Activated effector memory CD4-positive, alpha-beta T cell treated with Interleukin-2 at 50 U/mL for 16 hours (primary cell): ENCODE results near the gene PPP2R2D.
"Not testable (repeated sequence)": the region's sequence is repeated elsewhere in the genome, so short reads cannot be mapped to it uniquely, and the experiment has no call there.

ENCODE experiments used
- DNase-seq: peaks from one replicate; pipeline ENCODE4 v3.0.0-alpha.2; 2020

PPP2R2D gene

DNA sequence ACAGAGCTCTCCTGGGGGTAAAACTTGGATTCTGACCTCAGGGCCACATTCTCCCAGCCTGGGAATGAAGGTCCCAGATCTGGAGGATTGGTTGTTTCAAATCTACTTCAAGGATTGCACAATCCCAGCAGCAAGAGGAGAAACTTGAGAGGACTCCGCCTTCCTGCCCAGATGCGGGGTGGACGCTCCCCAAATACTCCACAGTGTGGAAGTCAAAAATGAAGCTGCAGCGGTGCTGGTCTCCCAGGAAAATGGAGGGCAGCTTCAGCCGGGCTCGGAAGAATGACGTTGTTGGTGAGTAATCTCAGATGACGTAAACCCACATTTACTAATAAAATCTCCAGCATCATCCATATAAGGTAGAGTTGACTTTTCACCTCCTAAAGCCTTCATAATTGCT is 31.5 kb upstream of the PPP2R2D start:
- no peak for DNase-seq

- DNase-seq: no peak
Measured at GRCh38 chr10:131870411-131870810, 30.4 kb upstream of the PPP2R2D start.

GRCh38 chr10:131870831-131871672 is 29.8 kb upstream of the PPP2R2D start:
- no peak for DNase-seq

DNA sequence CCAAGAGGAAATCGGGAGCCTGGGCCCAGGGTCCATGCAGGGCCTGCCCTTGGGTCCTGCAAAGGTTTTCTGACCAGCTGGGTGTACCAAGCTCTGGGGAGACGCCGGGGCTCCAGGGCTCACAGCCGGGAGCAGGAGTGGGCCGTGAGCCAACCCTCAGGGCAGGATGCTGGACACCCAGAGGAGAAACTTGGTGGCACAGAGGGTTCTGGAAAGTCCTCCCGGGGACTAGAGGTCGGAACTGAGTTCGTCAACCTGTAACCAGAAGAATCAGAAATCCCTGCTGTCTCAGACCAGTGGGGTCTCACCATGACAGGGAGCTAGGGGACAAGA is 29.2 kb upstream of the PPP2R2D start:
- no peak for DNase-seq

GRCh38 chr10:131872011-131872826 is 28.6 kb upstream of the PPP2R2D start:
- DNase-seq: no peak

DNA sequence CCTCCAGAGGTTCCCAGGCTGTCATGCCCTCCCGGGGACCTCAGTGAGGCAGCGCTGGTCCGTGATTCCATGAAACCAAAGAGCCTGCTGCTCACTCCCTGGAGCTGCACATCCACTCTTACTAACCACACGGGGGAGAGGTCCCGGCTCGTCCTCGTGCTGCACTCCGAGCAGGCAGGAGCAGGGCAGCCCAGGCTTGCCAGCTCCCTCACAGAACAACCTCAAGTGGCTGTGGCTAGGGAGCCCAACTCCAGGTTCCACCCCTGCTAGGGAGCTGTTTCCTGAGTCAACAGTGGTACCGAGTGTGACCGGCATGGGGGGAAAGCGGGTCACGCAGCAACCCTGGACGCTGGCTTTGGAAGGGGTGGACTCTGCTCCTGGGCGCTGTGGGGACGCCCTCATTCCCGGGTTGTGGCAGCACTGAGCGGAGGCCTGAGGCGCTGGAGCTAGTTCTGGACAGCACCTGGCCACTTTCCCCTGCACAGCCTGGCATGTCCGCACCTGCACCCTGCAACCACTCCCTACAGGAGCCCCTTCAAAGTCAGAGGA is 27.9 kb upstream of the PPP2R2D start:
- DNase-seq: no peak

DNA sequence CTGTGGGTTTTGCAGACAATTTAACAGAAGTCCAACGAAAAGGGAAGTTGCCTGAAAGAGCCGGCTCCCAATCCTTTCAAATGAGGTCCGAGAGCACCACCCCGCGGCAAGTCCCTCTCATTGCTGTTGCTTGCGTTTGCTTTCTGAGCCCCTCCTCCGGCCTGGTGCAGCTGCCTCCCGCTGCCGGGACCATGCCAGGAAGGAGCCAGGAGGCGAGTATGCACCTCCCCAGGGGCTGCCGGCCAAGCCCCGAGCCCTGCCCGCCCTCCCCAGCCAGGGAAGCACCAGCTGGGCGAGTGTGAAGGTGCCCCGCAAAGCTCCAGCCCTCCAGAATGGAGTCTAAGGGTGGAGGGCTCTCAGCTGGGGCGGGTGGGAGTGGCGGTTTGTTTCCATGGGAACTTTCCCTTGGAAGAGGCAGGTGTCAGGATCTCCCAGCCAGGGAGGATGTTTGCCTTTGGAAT is 25.8 kb upstream of the PPP2R2D start:
- DNase-seq: peak; percentile 10

DNA sequence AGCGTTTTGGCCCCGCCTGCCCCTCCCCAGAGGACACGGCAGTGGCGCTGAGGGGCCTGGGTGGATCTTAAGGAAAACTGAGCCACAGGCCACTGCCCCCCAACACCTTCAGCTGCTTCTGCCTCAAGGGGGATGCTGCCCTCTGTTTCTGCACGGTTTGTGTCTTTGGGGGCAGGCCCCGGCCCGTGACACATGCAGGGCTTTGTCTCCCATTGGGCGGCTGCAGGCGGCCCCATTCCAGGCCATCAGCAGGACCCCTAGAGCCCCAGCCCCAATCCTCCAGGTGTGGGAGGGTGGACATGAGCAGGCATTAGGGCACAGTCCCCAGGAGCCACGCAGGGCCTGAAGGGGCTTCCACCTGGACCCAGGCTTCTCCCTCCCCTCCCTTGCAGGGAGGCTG is 25.3 kb upstream of the PPP2R2D start:
- DNase-seq: no peak

- DNase-seq: no peak
Measured at GRCh38 chr10:131876017-131876416, 24.8 kb upstream of the PPP2R2D start.

DNA sequence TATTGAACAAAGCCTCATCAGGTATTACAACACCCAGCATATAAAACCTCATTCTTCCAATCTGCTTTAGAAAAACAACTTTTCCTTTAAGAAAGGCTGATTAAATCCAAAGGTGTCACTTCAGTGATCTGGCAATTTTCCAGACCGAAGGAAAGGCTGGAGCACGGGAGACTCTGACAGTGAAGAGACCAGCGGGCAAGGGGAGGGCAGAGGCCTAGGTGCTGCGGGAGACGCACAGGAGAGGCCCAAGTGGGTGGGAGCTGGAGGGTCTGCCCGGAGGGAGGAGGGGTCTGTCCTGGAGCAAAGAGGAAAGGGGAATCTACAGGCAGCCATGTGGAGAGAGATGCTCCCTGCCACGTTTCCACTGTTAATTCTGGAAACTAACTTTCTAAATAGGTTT is 24.3 kb upstream of the PPP2R2D start:
- no peak for DNase-seq

DNA sequence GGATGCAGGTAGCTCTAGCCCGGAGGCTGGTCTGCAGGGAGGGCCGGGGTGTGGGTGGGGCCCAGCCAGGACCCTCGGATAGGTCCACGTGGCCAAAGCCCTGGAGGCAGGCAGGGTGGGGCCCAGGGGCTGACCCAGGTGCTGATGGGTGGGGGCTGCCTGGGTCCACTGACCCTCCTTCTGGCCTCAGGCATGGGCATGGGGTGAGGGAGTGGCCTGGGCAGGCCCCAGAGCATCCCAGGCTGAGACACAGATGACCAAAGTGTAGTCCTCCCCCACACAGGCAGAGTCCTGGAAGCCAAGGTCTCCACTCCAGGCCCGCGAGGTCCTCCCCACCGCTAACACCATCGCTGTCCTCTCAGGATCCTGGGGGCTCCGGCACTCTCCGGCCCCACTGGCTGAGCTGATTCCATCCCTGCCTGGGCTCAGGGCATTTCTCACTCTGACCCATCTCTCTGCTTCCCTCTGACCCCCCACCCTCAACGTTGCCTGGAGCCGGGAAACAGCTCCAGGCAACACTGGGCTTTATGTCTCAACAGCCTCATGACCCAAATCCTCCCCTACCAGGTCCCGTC is 20.7 kb upstream of the PPP2R2D start:
- DNase-seq: no peak

DNA sequence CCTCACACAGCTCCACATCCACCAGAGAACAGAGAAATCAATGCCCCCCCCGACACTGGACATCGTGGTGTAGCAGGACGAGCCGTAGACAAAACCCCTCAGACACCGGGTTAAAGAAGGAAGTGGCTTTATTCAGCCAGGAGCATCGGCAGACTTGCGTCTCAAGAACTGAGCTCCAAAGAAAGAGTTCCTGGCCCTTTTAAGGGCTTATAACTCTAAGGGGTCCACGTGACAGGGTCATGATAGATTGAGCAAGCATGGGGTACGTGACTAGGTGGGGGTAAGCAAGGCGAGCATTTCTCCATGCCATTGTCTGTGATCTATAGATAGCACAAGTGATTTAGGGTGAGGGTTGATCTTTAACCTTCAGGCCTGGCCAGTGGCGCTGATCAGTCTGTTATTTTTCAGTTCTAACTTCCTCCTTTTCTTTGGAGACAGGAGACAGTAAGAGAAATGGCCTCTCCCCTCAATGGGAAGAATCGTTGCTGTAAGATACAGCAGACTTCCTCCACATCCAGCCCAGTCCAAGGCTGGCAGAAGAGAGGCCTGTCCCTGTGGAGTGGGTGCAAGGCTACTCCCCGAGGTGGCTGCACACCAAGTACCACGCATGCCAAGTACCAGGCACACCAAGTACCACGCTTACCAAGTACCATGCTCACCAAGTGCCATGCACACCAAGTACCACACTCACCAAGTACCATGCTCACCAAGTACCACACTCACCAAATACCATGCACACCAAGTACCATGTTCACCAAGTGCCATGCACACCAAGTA is 19.5 kb upstream of the PPP2R2D start:
- DNase-seq: no peak

DNA sequence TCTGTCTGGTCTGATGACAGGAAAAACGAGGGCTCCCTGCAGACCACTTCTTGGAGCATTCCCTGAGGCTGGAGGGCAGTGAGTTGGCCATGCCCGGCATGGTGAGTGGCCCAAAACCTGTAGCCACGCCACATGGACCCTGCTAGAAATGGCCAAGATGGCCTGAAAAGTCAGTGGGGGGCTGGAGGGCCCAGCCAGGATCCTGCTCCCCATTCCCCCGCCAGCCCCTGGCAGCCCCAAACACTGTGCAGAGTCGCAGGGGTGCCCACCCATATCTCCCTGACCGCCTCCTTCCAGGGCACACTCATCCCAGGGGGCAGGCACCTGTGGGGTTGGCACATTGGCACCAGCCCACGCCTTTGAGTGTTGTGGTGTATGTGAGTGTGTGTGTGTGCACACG is 18.7 kb upstream of the PPP2R2D start:
- DNase-seq: no peak

- no peak for DNase-seq
Measured at GRCh38 chr10:131882590-131883451, 18.0 kb upstream of the PPP2R2D start.

DNA sequence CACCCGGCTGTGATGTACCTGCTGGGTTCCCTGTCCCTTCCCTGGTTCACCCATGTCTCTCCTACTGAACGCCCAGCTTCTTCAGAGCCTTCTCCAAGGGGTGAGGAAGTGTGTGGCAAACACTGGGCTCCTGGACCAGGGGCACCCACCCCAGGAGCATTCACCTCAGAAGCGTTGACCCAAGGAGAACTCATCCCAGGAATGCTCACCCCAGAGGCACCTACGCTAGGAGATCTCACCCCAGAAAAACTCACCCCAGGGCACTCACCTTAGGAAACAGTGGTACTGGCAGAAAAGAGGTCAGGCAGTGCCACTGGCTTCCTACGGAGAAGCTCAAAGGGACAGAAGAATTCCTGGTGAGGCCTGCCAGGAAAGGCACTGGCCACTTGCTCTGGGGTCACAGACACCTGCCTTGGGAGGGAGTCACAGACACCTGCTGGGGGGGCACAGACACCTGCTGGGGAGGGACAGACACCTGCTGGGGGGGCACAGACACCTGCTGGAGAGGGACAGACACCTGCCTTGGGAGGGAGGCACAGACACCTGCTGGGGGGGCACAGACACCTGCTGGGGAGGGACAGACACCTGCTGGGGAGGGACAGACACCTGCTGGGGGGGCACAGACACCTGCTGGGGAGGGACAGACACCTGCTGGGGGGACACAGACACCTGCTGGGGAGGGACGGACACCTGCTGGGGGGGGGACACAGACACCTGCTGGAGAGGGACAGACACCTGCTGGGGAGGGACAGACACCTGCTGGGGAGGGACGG is 17.0 kb upstream of the PPP2R2D start:
- not testable (repeated sequence) for DNase-seq

GRCh38 chr10:131885391-131886165 is 15.2 kb upstream of the PPP2R2D start:
- DNase-seq: peak; percentile 69

- DNase-seq: no peak
Measured at GRCh38 chr10:131886237-131886636, 14.6 kb upstream of the PPP2R2D start.

GRCh38 chr10:131888186-131888604 is 12.6 kb upstream of the PPP2R2D start:
- no peak for DNase-seq

GRCh38 chr10:131889755-131890154 is 11.1 kb upstream of the PPP2R2D start:
- DNase-seq: no peak
